Activated CD8-positive, alpha-beta memory T cell treated with anti-CD3 and anti-CD28 coated beads, Interleukin-2, amount 50 U/mL, for 4 hours (primary cell): ENCODE results near the gene BCAP31.
"Not testable (repeated sequence)": the region's sequence is repeated elsewhere in the genome, so short reads cannot be mapped to it uniquely, and the experiment has no call there.

Experiments used
- DNase-seq: peaks from one replicate; pipeline ENCODE4 v3.0.0-alpha.2; 2020

The BCAP31 gene

DNA sequence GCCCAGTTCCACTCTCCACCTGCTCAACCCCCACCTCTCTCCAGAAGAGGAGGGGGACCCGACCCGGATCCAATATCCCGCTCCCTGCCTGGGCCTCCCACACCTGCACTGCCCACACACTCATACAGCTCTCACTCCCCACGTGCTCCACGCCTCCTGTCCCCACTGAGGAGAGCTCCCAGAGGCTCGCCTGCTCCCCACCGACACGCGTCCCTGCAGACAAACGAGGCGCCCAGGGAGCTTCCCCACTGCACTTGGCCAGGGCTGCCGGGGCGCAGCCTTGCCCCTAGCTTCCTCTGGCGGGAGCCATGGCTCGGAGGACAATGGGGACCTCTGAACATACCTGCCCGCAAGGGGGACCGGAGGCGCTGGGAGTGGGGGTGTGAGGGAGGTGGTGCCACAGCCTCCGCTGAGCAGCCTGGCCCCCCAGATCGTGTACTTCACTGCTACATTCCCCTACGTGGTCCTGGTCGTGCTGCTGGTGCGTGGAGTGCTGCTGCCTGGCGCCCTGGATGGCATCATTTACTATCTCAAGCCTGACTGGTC, 31.5 kb downstream of the BCAP31 start:
- no peak for DNase-seq

DNA sequence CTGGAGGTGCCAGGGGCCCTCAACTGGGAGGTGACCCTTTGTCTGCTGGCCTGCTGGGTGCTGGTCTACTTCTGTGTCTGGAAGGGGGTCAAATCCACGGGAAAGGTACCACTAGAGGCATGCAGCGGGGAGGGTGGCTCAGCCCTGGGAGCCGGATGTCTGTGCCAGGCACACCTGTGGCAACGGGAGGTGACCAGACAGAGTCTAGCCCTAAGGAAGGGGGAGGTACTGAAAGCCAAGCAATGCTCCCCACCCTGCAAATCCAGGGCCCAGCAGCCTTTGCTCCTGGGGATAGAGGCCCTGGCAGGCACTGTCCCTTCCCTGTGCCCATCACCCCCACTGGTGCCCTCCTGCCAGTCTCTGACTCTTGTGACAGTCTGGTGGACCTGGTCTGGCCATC, 32.2 kb downstream of the BCAP31 start:
- DNase-seq: no peak

DNA sequence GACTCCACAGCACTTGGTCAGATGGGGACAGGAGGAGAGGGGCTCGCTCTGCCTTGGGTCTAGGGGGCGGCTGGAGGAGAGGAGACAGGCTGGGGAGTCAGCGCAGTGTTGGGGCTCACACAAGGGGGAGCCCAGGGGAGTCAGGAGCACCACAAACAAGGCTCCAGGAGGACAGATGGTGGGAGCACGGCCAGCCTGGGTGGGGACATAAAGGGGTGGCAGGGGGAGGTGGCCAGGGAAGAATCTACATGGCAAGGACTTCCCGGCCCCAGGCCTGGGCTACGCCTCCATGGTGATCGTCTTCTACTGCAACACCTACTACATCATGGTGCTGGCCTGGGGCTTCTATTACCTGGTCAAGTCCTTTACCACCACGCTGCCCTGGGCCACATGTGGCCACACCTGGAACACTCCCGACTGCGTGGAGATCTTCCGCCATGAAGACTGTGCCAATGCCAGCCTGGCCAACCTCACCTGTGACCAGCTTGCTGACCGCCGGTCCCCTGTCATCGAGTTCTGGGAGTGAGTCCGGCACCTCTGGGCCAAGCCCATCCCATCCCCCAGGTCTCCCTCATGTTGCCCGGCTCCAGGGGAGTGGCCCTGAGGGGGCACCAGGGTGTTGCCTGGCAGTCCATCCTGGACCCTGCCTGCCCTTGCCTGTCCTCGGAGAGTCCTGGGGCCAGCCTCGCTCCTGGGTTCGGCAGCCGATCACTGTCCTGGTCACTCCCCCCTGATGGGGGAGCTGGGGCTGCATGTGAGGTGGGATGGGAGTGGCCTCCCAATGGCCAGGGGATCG, 33.0 kb downstream of the BCAP31 start:
- not testable (repeated sequence) for DNase-seq

DNA sequence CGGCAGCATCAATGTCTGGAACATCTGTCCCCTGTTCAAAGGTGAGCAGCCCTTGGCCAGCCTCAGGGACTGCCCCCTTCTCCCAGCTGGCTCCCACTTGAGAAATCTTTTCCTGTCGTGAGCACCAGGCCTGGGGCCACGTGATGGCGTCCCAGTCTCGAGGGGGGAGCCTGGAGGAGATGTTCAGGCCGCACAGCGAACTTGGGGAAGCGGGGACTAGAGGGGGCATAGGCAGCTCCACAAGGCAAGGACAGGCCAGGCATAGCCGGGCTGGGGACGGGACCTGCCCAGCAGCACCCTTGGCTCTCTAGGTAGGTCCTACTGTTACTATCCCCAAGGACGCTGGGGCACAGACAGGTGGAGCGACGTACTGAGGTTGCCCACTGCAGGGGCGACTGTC, 33.7 kb downstream of the BCAP31 start:
- no peak for DNase-seq

DNA sequence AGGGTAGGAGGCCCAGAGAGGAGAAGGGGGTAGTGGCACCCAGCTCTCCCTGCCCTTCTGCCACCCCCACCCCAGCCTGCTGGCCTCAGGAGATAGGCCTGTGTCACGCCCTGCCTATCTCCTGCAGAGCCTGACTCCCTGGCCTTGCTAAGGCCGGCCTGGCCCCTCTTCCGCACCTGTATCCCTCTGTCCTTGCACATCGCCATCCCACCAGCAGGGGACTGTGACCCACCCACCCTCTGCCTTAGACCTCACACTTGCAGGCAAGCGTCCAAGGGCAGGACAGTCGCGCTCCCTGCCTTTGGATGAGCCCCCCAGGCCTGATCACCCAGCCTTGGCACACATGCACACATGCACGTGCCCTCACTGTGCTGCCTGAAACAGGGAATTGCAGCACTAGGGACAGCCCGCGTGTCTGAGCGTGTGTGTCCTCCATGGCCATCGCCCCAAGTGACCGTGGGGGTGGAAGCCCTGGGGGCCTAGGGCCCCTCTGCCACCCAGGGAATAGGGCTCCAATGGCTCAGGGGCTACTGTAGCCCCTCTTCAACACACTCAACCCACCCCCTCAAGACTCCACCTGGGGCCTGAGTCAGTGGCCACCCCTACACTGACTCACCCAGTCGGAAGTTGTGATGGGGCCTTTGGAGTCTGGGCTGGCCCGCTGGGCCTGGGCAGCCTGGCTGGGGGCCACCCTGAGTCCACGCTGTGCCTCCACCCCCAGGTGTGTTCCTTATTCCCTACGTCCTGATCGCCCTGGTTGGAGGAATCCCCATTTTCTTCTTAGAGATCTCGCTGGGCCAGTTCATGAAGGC, 34.3 kb downstream of the BCAP31 start:
- no peak for DNase-seq

DNA sequence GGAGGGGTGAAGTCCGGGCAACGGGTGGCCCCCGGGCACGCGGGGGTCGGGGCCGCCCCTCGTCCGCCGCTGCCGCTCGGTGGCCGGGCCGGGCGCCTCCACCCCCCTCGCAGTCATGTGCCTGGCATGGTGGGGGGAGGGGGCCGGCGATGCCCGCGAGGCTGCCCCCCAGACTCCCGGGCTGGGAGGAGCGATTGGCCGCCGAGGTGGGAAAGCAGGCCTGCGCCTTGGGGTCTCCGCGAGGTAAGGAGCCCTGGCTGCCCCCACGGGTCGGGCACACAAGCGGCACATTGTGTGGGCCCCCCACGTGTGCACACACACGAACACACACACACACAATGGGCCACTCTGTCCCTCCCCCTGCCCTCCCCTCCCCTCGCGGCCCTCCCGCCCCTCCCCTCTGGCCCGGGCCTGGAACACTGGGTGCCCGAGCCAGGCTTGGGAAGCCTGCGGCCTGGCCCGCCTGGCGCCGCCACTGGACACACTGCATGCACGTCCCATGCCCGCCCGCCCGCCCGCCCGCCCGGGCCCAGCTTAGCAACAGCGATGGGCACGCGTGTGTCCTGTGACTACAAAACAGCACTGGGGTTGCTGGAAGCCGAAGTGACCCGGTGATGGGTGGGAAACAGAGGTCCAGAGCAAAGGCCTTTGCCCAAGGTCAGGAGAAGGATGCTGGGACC, 35.1 kb downstream of the BCAP31 start:
- no peak for DNase-seq

DNA sequence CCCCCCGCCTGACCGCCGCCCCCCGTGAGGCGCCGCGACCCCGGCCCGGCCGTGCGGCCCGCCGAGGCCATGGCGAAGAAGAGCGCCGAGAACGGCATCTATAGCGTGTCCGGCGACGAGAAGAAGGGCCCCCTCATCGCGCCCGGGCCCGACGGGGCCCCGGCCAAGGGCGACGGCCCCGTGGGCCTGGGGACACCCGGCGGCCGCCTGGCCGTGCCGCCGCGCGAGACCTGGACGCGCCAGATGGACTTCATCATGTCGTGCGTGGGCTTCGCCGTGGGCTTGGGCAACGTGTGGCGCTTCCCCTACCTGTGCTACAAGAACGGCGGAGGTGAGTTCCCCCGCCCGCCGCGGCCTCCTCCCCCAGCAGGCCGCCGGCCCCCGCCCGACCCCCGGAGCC, 35.7 kb downstream of the BCAP31 start:
- no peak for DNase-seq

DNA sequence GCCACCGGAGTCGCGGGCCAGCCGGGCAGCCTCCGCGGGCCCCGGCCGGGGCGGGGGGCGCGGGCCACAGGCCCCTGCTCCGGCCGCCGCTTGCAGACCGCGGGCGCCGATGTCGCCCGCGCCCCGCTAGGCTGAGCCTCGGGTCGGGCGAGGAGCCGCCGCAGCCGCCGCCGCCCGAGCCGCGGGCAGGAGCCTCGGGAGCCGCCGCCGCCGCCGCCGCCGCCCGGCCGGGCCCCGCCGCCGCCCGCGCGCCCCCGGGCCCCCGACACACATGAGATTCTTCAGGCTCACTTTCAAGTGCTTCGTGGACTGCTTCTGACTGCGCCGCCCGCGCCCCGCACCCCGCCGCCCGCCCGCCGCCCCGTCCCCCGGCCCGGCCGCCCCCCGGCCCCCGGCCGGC, 36.1 kb downstream of the BCAP31 start:
- DNase-seq: no peak

DNA sequence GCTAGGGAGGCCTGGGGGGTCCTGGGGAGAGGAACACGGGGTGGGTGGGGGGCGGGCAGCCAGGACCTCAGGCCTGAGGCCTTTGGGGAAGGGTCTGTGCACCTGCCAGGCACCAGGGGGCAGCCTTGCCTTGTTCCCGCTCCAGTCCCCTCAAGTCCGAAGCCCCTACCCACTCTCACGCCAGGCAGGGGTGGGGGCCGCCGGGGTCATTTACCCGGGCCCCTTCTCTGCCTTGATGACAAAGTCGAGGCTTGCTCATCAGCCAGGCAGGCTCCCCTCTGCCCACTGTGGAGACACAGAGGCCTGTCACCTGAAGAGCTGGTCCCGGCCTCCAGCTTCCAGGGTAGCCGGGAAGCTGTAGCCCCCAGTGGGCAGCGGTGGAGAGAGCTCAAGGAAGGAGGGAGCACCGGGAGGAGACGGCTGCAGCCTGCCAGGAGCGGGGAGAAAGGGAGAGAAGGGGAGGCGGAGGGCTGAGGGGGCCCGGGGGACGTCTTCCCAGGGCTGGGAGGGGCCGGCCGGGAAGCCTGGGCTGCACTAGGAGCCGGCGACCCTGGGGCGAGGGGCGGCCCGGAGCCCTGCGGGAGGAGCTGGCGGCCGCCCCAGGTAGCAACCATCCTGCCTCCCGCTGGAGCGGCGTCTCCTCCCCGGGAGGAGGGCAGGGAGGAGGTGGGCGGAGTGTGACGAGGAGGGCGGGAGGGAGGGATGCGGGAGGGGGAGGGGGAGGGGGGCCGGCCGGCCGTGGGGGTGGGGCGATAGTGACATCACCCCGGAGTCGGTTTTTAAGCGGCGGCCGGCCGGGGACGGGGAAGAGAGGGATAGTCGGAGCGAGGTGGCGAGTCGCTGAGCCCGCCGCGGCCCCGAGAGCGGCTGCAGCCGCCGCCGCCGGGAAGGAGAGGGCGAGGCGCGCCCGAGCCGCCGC, 36.8 kb downstream of the BCAP31 start, which contains the start of gene SLC6A8:
Gene SLC6A8 (plus strand): TSS at position 806 of the 919 bp plus-strand sequence. CDS start 649 bp downstream, outside the sequence.
- peak; percentile 40 for DNase-seq

DNA sequence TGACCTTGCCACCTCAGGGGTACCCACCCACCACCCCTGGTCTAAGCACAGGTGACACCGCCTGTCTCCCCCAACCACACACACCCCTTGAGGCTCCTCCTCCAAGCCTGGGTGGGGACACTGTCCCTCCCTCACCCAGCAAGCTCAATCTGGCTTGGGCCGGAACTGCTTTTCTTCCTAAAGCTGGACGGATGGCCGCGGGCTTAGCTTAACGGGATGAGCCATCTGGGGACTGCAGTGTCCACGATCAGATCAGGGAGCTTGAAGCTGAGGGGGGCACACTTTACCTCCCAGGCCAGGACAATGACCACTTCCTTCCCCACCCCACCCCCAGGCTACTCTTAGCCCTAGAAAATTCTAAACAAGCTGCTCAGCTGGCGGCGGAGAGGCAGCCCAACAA, 37.5 kb downstream of the BCAP31 start:
- DNase-seq: no peak

DNA sequence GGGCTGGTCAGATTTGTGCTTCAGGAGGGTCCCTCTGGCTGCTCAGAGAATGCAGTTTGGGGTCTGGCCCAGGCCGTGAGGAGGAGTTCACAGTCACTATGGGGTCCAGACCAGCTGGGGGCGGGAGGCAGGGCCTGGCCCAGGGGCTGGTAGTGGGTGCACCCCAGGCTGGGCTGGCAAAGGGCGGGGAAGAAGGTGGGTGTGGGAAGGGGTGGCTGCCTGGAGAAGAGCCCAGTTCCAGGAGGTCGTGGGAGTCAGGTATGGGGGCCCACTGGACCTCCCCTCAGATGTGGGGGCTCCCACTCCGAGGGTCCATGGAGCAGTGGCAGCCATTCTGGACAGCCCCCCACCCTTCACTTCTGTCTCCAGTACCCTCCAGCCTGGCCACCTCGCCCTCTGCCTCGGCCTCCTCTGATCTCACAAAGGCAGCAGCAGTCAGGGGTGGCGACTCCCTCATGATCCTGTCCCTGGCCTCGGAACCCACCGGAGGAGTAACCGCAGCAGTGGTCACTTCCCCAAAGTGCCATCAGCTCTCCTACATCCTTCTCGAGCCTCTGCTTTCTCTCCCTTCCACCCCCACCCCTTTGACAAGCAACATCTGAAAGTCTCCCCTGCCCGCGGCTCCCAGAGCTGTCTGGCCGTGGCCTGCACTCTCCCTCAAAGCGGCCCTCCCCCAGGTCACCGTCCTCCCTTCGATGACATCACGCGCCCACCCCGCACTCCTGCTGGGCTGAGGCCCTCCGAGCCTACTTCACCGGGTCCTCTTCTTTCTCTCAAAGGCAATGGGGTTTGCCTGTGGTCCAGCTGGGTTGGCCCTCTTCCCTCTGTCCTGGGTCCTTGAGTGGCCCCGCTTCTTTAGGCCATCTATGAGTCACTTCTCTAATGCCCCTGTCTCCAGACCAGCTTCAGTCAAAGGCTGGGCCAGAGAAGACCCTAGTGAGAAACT, 38.2 kb downstream of the BCAP31 start:
- no peak for DNase-seq

DNA sequence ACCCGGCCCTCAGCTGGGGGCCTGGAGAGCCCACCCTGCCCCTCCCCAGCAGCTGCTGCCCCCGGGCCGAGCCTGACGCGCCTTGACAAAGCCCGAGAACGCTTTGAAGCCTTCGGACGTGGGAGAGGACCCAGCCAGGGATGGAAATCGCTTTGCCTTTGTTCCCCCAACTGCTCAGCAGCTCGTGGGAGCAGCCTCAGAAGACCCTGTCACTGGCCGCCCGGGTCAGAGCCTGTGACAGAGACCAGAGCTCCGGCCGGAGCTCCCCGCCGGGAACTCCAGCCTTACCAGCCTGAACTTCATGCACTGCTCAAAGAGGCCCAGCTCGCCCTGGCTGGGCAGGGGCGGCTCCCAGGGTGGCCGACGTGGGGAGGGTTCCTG, 39.0 kb downstream of the BCAP31 start:
- no peak for DNase-seq

DNA sequence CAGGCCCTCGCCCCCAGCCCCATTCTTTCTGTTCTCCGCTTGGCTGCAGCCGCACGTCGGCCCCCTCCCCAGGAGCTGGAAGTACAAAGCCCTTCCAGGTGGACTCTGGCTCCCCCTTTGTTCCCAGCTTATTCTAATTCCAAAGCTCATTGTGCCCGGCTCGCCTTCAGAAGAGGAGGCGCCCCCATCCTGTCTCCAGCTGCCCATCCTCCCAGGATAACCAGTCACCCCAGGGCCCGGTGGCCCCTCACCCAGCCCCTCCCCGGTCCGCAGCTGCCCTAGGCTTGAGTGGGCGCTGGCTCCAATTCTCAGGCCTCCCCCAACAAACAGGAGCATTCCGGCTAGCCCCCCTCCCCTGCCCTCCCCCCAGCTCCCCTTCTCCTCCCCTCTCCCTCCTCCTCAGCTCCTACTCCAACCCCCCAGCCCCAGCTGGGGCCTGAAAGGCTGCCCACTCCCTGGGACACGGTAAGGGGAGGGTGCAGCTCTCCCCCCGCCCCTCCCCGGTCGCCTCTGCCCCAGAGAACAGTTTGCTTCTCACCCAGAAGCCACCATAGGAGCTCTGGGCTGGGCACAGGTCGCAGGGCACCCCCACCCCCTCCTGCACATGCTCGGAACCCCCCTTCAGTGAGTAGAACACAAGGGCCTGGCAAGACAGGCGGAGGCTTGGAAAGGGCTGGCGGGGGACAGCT, 39.6 kb downstream of the BCAP31 start:
- peak; percentile 12 for DNase-seq

DNA sequence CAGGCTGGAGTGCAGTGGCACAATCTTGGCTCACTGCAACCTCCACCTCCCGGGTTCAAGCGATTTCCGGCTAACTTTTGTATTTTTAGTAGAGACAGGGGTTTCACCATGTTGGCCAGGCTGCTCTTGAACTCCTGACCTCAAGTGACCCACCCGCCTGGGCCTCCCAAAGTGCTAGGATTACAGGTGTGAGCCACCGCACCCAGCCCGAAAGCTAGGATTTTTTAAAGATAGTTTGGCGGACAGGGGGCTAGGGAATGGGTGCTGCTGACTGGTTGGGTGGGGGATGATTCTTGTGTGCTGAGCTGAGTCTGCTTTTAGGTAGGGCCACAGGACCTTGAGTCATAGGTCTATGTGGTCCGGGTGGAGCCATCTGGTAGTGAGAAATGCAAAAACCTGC, 40.7 kb downstream of the BCAP31 start:
- not testable (repeated sequence) for DNase-seq

DNA sequence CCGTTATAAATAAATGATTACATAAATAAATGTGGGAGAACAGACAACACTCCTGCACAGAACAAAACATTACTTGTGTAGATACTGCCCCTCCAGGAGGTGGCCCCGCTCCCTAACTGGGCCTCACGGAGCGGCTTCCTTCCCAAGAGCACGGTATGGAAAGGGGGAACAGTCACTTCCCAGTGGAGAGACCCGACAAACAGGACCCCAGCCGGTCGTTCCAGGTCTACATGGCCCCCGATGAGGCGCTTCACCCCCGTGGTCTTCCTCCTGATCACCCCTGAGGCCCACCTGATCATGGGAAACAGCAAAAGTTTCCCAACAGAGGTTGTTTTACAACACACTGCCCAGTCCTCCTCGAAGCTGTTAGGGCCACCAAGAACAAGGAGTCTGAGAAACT, 43.0 kb downstream of the BCAP31 start:
- DNase-seq: no peak

DNA sequence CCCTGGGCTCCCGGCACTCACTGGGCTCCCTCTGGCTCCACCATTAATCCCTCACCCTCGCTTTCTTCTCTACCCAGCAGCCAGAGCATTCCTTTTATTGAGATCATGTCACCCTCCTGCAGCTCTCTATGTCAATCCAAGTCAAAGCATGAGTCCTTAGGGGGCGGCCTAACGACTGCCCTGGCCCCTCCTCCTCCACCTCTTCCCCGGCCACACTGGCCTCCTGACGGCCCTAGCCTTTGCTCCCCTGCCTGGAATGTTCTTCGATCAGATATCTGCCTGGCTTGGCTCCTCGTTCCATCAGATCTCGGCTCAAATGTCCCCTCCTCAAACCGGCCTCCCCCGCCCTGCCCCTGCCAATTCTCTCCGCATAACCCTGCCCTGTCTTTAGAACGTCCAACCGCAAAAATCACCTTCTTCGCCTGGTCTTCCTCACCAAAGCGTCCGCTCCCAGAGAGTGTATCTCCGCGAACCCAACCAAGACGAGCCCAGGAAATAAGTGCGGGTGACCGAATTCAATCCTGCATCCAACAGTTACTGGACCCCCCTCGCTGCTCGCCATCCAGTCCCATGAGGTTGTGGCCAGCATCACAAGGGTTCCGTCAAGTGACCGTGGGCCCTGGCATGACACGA, 49.9 kb downstream of the BCAP31 start:
- no peak for DNase-seq

DNA sequence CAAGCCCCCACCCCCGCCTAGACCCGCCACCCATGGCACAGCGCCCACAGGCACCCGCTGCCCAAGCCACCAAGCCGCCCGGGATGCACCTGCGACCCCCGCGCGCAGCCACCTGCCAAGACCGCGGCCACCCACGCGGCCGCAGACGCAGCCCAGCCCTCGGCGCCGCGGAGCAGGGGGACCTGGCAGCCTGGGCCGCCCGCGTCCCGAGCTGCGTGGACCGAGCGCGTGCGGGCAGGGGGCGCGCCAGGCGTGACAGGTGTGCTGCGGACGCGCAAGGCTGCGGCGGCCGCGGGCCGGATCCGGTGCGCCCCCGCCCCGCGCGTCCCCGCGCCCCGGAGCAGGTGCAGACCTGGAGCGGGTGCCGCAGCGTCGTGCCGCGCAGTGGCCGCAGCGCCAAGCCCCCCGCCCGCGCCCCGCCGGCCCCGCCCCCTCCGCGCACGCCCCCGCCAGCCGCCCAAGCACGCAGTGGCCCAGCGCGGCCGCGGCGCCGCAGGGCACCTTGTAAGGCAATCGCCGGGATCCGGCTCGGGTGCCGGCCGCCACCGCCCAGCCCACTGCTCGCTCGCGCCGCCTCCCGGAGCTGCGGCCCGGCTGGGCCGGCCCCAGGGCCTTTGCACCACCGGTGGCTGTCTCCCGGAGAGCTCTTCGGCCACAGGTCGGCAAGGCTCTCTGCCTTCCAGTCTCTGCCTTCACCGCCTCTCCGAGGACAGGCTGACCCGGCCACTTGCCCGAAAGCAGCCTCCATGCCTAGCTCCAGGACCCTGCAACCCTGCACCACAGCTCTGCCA, 50.6 kb downstream of the BCAP31 start, which contains the start of gene PNCK:
Gene PNCK (minus strand): TSS at position 386 of the 791 bp plus-strand sequence. CDS start 737 bp downstream, outside the sequence.
- no peak for DNase-seq

DNA sequence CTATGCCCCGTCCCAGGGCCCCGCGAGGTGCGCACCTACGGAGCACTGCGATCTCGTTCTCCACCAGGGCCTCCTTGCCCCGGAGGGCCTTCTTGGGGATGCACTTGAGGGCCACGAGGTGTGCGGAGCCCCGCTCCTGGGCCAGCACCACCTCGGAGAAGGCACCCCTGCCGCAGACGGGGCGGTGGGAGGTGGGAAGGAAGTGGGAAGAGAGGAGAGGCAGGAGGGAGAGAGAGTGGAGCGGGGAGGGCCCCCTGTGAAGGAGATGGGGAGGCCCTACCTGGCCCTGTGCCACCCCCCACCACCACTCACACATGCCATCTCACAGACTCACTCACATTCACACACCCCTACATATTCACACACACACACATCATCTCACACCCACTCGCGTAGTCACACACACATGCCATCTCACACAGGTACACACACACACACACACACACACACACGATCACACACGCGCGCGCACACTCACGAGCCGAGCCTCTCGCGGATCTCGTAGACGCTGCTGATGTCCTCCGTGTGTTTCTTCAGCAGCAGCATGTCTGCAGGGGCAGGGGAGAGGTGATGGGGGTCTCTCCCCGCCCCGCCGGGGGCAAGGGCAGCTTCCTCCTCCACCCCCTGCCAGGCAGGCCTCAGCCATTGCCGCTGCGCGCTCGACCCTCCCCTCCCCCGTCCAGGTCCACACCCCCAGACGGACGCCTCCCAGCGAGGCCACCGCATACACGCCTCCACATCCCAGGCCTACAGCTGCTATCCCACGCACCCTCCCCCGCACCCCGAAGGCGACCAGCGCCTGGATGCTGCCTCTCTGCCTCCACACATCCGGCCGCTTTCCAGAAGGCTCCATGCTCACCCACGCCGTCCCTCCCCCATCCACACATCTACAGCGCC, 51.4 kb downstream of the BCAP31 start:
- DNase-seq: no peak
